H1 (cell line): ENCODE results near the gene NADSYN1. TPM values are rescaled to one million over a fixed set of nuclear protein-coding genes. Genes with fewer than 3 reads are reported as not detected.
A peak's percentile ranks its signal among the peaks of the same experiment; 100 is the strongest.

Source experiments
- CTCF ChIA-PET: fragments of 300-600 bp; sonication (Branson Sonifier 250); formaldehyde crosslinking; loops from one replicate; lab custom pipeline; 2021; ENCODE audit not compliant: partially characterized antibody; lab: Charles Lee
- POLR2A ChIA-PET: fragments of 300-600 bp; sonication (Branson Sonifier 250); formaldehyde crosslinking; loops from one replicate; lab custom pipeline; 2021; ENCODE audit warnings: inconsistent platforms; ENCODE audit not compliant: partially characterized antibody; lab: Charles Lee
- DNase-seq, 2 experiments: peaks; one replicate each; pipeline versions ENCODE4 v3.0.0 to v3.0.0-alpha.2; 2010 to 2022; ENCODE audit warnings: low spot score in 2 of 2, low read depth in 1 of 2, mixed read lengths in 1 of 2
- FAIRE-seq: peaks from 2 replicates; lab custom pipeline; 2011; peaks lifted over from hg19 to GRCh38; lab: Jason Lieb, UNC
- H2AFZ ChIP-seq: 2 replicates; pipeline ENCODE4 v1.8.1; 2012; ENCODE audit warnings: low read length, inconsistent platforms
- H2AK5ac ChIP-seq: 2 replicates; pipeline ENCODE4 v1.6.1; 2013; ENCODE audit warnings: low read depth, low read length
- H2BK120ac ChIP-seq: replicated peaks from 2 replicates; pipeline ENCODE3; 2013; ENCODE audit warnings: low read depth, low read length, inconsistent platforms
- H2BK12ac ChIP-seq: 2 replicates; pipeline ENCODE4 v1.6.1; 2013; ENCODE audit warnings: low read depth, low read length
- H2BK15ac ChIP-seq: 2 replicates; pipeline ENCODE4 v1.6.1; 2013; ENCODE audit warnings: low read length
- H2BK20ac ChIP-seq: 2 replicates; pipeline ENCODE4 v1.6.1; 2013; ENCODE audit warnings: low read length
- H2BK5ac ChIP-seq: 2 replicates; pipeline ENCODE4 v1.6.1; 2013; ENCODE audit warnings: low read depth, low read length
- H3K14ac ChIP-seq: 2 replicates; pipeline ENCODE4 v1.6.1; 2013; ENCODE audit warnings: inconsistent platforms; ENCODE audit not compliant: insufficient read length
- H3K18ac ChIP-seq: 2 replicates; pipeline ENCODE4 v1.6.1; 2013; ENCODE audit warnings: low read length; ENCODE audit errors: extremely low read depth
- H3K23ac ChIP-seq: 2 replicates; pipeline ENCODE4 v1.6.1; 2013; ENCODE audit warnings: inconsistent platforms; ENCODE audit not compliant: insufficient read length
- H3K23me2 ChIP-seq: 2 replicates; pipeline ENCODE4 v1.6.1; 2013; ENCODE audit warnings: low read depth, low read length
- H3K27ac ChIP-seq: 2 replicates; pipeline ENCODE4 v1.6.1; 2011; ENCODE audit warnings: low read depth, low read length, inconsistent platforms
- H3K27me3 ChIP-seq, 4 experiments: replicated peaks in 1 of 4; 1 replicate in 1 of 4; 2 replicates in 3 of 4; pipeline versions ENCODE4 v1.6.1 to v1.8.1; 2011 to 2013; ENCODE audit warnings: low read length in 3 of 4, mild to moderate bottlenecking in 3 of 4, inconsistent platforms in 2 of 4, mixed read lengths in 2 of 4, moderate library complexity in 1 of 4; ENCODE audit not compliant: control insufficient read depth in 3 of 4, insufficient read depth in 3 of 4; ENCODE audit errors: extremely low read depth in 1 of 4
- H3K36me3 ChIP-seq, 4 experiments: 2 replicates each; pipeline versions ENCODE4 v1.6.1 to v1.8.1; 2011 to 2013; ENCODE audit warnings: mild to moderate bottlenecking in 4 of 4, low read length in 3 of 4, moderate library complexity in 2 of 4, control low read depth in 1 of 4, inconsistent platforms in 1 of 4; ENCODE audit not compliant: insufficient read depth in 4 of 4, control insufficient read depth in 2 of 4
- H3K4ac ChIP-seq: replicated peaks from 2 replicates; pipeline ENCODE3; 2013; ENCODE audit warnings: low read length, low read depth, mixed read lengths, inconsistent platforms; ENCODE audit not compliant: insufficient read length
- H3K4me1 ChIP-seq, 4 experiments: replicated peaks in 1 of 4; 1 replicate in 1 of 4; 2 replicates in 3 of 4; pipeline versions ENCODE4 v1.6.1 to v1.8.1; 2011 to 2013; ENCODE audit warnings: low read length in 3 of 4, inconsistent platforms in 2 of 4, mixed read lengths in 1 of 4; ENCODE audit not compliant: insufficient read depth in 4 of 4, control insufficient read depth in 3 of 4
- H3K4me2 ChIP-seq, 2 experiments: 2 replicates each; pipeline versions ENCODE4 v1.6.1 to v1.8.1; 2011 to 2013; ENCODE audit warnings: low read depth in 2 of 2, low read length in 2 of 2, control low read depth in 1 of 2, inconsistent platforms in 1 of 2, mild to moderate bottlenecking in 1 of 2; ENCODE audit not compliant: insufficient read depth in 1 of 2
- H3K4me3 ChIP-seq, 4 experiments: fragments of 200-600, 300-600 bp in 1 of 4; sonication (generic), shearing (Covaris generic), sonication (Bioruptor Twin) in 1 of 4; 2 replicates each; pipeline versions ENCODE4 v1.5.1 to v1.8.1; 2011 to 2016; ENCODE audit warnings: low read length in 4 of 4, low read depth in 3 of 4, control low read depth in 2 of 4, inconsistent platforms in 2 of 4, mild to moderate bottlenecking in 2 of 4, mixed read lengths in 1 of 4, moderate library complexity in 1 of 4; ENCODE audit not compliant: insufficient read depth in 2 of 4; ENCODE audit errors: extremely low read depth in 1 of 4
- H3K56ac ChIP-seq: replicated peaks from 2 replicates; pipeline ENCODE3; 2013; ENCODE audit warnings: low read depth, mild to moderate bottlenecking, mixed read lengths, low read length, inconsistent platforms; ENCODE audit not compliant: insufficient read length
- H3K79me1 ChIP-seq: 2 replicates; pipeline ENCODE4 v1.6.1; 2013; ENCODE audit warnings: low read depth, low read length, control low read depth
- H3K79me2 ChIP-seq, 2 experiments: 2 replicates each; pipeline versions ENCODE4 v1.6.1 to v1.8.1; 2012 to 2013; ENCODE audit warnings: low read length in 2 of 2, mild to moderate bottlenecking in 2 of 2, inconsistent platforms in 1 of 2; ENCODE audit not compliant: insufficient read depth in 2 of 2, control insufficient read depth in 1 of 2
- H3K9ac ChIP-seq, 4 experiments: replicated peaks in 1 of 4; 1 replicate in 1 of 4; 2 replicates in 3 of 4; pipeline versions ENCODE4 v1.6.1 to v1.8.1; 2011 to 2013; ENCODE audit warnings: low read depth in 3 of 4, low read length in 3 of 4, control low read depth in 2 of 4, mild to moderate bottlenecking in 2 of 4, moderate library complexity in 2 of 4, inconsistent platforms in 1 of 4; ENCODE audit errors: extremely low read depth in 1 of 4
- H3K9me3 ChIP-seq, 2 experiments: 2 replicates each; pipeline versions ENCODE4 v1.6.1 to v1.8.1; 2012 to 2013; ENCODE audit warnings: mild to moderate bottlenecking in 2 of 2, moderate library complexity in 2 of 2, control low read depth in 1 of 2, inconsistent platforms in 1 of 2, low read depth in 1 of 2, low read length in 1 of 2, mixed read lengths in 1 of 2; ENCODE audit not compliant: insufficient read depth in 2 of 2
- H4K20me1 ChIP-seq, 2 experiments: replicated peaks in 1 of 2; 2 replicates each; pipeline versions ENCODE3 to v1.8.1; 2011 to 2013; ENCODE audit warnings: inconsistent platforms in 2 of 2, low read length in 2 of 2, mild to moderate bottlenecking in 1 of 2; ENCODE audit not compliant: insufficient read depth in 2 of 2, control insufficient read depth in 1 of 2
- H4K5ac ChIP-seq: 2 replicates; pipeline ENCODE4 v1.6.1; 2013; ENCODE audit warnings: low read length, low read depth, mixed read lengths, inconsistent platforms; ENCODE audit not compliant: insufficient read length
- H4K8ac ChIP-seq: 2 replicates; pipeline ENCODE4 v1.8.0; 2013; ENCODE audit warnings: mild to moderate bottlenecking, moderate library complexity, low read length, inconsistent platforms; ENCODE audit not compliant: insufficient read depth; ENCODE audit errors: extremely low read depth
- H4K91ac ChIP-seq: replicated peaks from 2 replicates; pipeline ENCODE3; 2013; ENCODE audit warnings: low read length, mixed read lengths, inconsistent platforms; ENCODE audit not compliant: insufficient read length
- BRCA1 ChIP-seq: IDR thresholded peaks from 2 replicates; pipeline ENCODE4 v1.6.1; 2012; ENCODE audit warnings: low read depth, low read length, improper control_type of control experiment
- EZH2 ChIP-seq: fragments of 200-600 bp; sonication (generic); IDR thresholded peaks from 2 replicates; pipeline ENCODE4 v1.7.1; 2012; ENCODE audit warnings: low read depth, mild to moderate bottlenecking, moderate library complexity, low read length, inconsistent platforms; ENCODE audit not compliant: severe bottlenecking
- GTF2F1 ChIP-seq: IDR thresholded peaks from 2 replicates; pipeline ENCODE4 v1.6.1; 2012; ENCODE audit warnings: low read depth, low read length, improper control_type of control experiment, borderline replicate concordance
- POU5F1 ChIP-seq: IDR thresholded peaks from 2 replicates; pipeline ENCODE4 v1.6.1; 2011; ENCODE audit warnings: low read depth, mild to moderate bottlenecking, low read length, moderate library complexity
- RXRA ChIP-seq: IDR thresholded peaks from 2 replicates; pipeline ENCODE4 v1.6.1; 2011; ENCODE audit warnings: low read depth, mild to moderate bottlenecking, low read length, moderate library complexity; ENCODE audit not compliant: insufficient read depth
- SAP30 ChIP-seq: fragments of 300-600 bp; sonication (generic); IDR thresholded peaks from 2 replicates; pipeline ENCODE4 v1.7.1; 2012; ENCODE audit warnings: low read length, moderate library complexity, mild to moderate bottlenecking, inconsistent platforms; ENCODE audit not compliant: insufficient read depth, insufficient replicate concordance
- SIX5 ChIP-seq: IDR thresholded peaks from 2 replicates; pipeline ENCODE4 v1.6.1; 2011; ENCODE audit warnings: mild to moderate bottlenecking, low read depth, low read length
- SRF ChIP-seq: IDR thresholded peaks from 2 replicates; pipeline ENCODE4 v1.6.1; 2011; ENCODE audit warnings: mild to moderate bottlenecking, low read depth, low read length, moderate library complexity
- TEAD4 ChIP-seq: IDR thresholded peaks from 2 replicates; pipeline ENCODE4 v1.6.1; 2012; ENCODE audit warnings: low read depth, low read length, inconsistent platforms, mixed read lengths
- WGBS, 2 experiments: shearing (Covaris generic) in 1 of 2; methylation state at CpG; one replicate each; pipeline versions ENCODE4 v1.1.6 to v1.1.7; 2013 to 2015; ENCODE audit warnings: low lambda C conversion rate in 2 of 2, mixed read lengths in 2 of 2, inconsistent platforms in 1 of 2, low coverage in 1 of 2, missing lambda C conversion rate in 1 of 2; ENCODE audit not compliant: insufficient replicate concordance in 2 of 2, insufficient coverage in 1 of 2, insufficient read length in 1 of 2; ENCODE audit errors: extremely low coverage in 1 of 2, missing lambda C conversion rate in 1 of 2; 5-methylcytosine and 5-hydroxymethylcytosine counted together
- polyA plus RNA-seq, 7 experiments: library from polyadenylated mRNA; depleted of rRNA in 3 of 7; stranded (reverse) in 5 of 7; unstranded in 2 of 7; fragments of >200 nt in 5 of 7; fragments of 200-250 nt in 2 of 7; gene quantifications; 1 replicate in 5 of 7; 2 replicates in 1 of 7; 4 replicates in 1 of 7; pipeline versions ENCODE4 v1.2.1 to v1.2.3, GENCODE V29; 2011 to 2013; ENCODE audit warnings: missing spikeins in 2 of 7, mixed read lengths in 2 of 7
- total RNA-seq: library from RNA; stranded (reverse); fragmentation: NEBNext Ultra II Directional; extraction: Animal tissue kit (Norgen Biotek cat#: 25700); gene quantifications from 2 replicates; pipeline ENCODE4 v1.2.1, GENCODE V29; 2021

The NADSYN1 gene
- total and polyA plus RNA-seq, 2 of the 8 experiments (the other 6 are each of a cell fraction or from before 2014, with no cell fraction given) = 38.3 to 38.6 TPM

DNA sequence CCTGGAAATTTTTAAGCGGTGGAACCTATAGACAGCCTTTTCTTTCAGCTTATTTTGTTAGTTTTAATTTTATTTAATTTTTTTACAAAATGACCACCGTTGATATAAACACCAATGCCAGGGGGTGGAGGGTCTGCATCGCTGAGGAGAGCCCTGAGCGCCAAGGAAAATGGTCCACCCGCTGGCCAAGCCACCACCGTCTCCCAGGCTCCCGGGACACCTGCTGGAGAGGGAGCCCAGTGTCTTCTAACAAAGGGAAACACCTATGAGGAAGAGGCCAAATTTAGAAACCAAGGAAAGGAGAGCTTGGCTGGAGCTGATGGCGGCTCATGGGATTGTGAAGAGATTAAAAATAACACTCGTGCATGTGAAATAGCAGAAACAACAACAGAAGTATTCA lies 84.5 kb downstream of the NADSYN1 start:
- no peak for TF ChIP-seq SIX5
- no peak for TF ChIP-seq POU5F1
- TF ChIP-seq RXRA = no peak
- TF ChIP-seq SAP30 = no peak
- TF ChIP-seq SRF = no peak
- no peak for TF ChIP-seq EZH2
- no peak for TF ChIP-seq BRCA1
- no peak for TF ChIP-seq TEAD4
- TF ChIP-seq GTF2F1 = no peak
- TF ChIP-seq, all 59 proteins: peak for 0
- FAIRE-seq = no peak
- H2BK15ac ChIP-seq = no peak overlapping the region
- H3K9me3 ChIP-seq = no peaks in the 10 kb centered on the region
- no peak overlapping the region for H4K8ac ChIP-seq
- no peak overlapping the region for H2BK120ac ChIP-seq
- no peak overlapping the region for H3K23ac ChIP-seq
- WGBS, 2 experiments = 87% methylated on average over 9 of the region's 9 CpGs; no CpG with 5 or more reads in 1 of the 2 experiments
- H3K4me2 ChIP-seq = no peak overlapping the region
- H3K4ac ChIP-seq = no peak overlapping the region
- H3K9ac ChIP-seq = no peak overlapping the region
- no peaks in the 10 kb centered on the region for H3K79me2 ChIP-seq
- ChIA-PET POLR2A (no interaction called here), CTCF (interaction anchor here (1.6 kb wide), 1 partner anchor 10 kb away, joined by 4 read pairs; no protein-coding TSS in a partner anchor)
- no peaks in the 10 kb centered on the region for H3K27me3 ChIP-seq
- H3K4me1 ChIP-seq = no peaks in the 10 kb centered on the region
- H4K91ac ChIP-seq = no peak overlapping the region
- H3K36me3 ChIP-seq = no peaks in the 10 kb centered on the region
- no peak overlapping the region for H3K27ac ChIP-seq
- H3K4me3 ChIP-seq = no peak overlapping the region
- H2BK20ac ChIP-seq = no peak overlapping the region
- H2BK12ac ChIP-seq = no peak overlapping the region
- no peak overlapping the region for H3K18ac ChIP-seq
- no peak overlapping the region for H4K5ac ChIP-seq
- no peaks in the 10 kb centered on the region for H4K20me1 ChIP-seq
- H3K23me2 ChIP-seq = no peaks in the 10 kb centered on the region
- H3K14ac ChIP-seq = no peak overlapping the region
- DNase-seq = peak in 1 of 2 experiments; percentile 40
- H2BK5ac ChIP-seq = no peak overlapping the region
- H3K79me1 ChIP-seq = no peaks in the 10 kb centered on the region
- H3K56ac ChIP-seq = no peak overlapping the region
- no peak overlapping the region for H2AFZ ChIP-seq
- H2AK5ac ChIP-seq = no peak overlapping the region
